Adrenal gland (tissue), 12 donors: ENCODE measurements around the gene RUVBL1. TPM values are rescaled to one million over a fixed set of nuclear protein-coding genes. Genes with fewer than 3 reads are reported as not detected.

ENCODE experiments used
- DNase-seq, 7 donors: peaks; one replicate each; pipeline ENCODE4 v3.0.0-alpha.2; 2019 to 2020
- H3K27ac ChIP-seq, 5 donors: fragments of 200-600 bp; sonication (generic) in 4 of 5; 1 replicate in 3 of 5; 2 replicates in 2 of 5; pipeline versions ENCODE4 v1.5.1 to v1.8.0; 2016 to 2020; ENCODE audit warnings: mild to moderate bottlenecking in 1 of 5
- H3K27me3 ChIP-seq: fragments of 200-600 bp; 2 replicates; pipeline ENCODE4 v1.8.0; 2021
- H3K36me3 ChIP-seq, 2 donors: fragments of 200-600 bp; replicated peaks in 1 of 2; 1 replicate in 1 of 2; 2 replicates in 1 of 2; pipeline versions ENCODE4 v1.5.1 to v1.8.0; 2018 to 2022
- H3K4me1 ChIP-seq, 2 donors: fragments of 200-600 bp; replicated peaks in 1 of 2; 1 replicate in 1 of 2; 2 replicates in 1 of 2; pipeline versions ENCODE4 v1.5.1 to v1.8.0; 2018 to 2021
- H3K4me3 ChIP-seq, 4 donors: fragments of 200-600 bp; sonication (generic) in 3 of 4; one replicate each; pipeline ENCODE4 v1.5.1; 2016 to 2018
- H3K9me3 ChIP-seq, 3 donors: fragments of 200-600 bp; sonication (generic) in 1 of 3; replicated peaks in 1 of 3; 1 replicate in 2 of 3; 2 replicates in 1 of 3; pipeline versions ENCODE4 v1.5.1 to v1.8.0; 2016 to 2021
- POLR2A ChIP-seq, 2 donors: fragments of 450-650 bp; IDR thresholded peaks; one replicate each; pipeline ENCODE4 v1.6.1; 2017; ENCODE audit warnings: antibody characterized with exemption in 2 of 2, mild to moderate bottlenecking in 2 of 2, moderate library complexity in 1 of 2
- WGBS, 4 donors: extraction: QIAGEN DNeasy Blood & Tissue Kit in 2 of 4; methylation state at CpG; one replicate each; pipeline versions ENCODE4 v1.1.5 to v1.1.7; 2013 to 2017; 5-methylcytosine and 5-hydroxymethylcytosine counted together
- intact Hi-C, 2 donors: fragments of 100-400 bp; cut with DNase I; formaldehyde crosslinking; loops; one replicate each; pipeline versions ENCODE4 v1.14.1 to v1.15.0; 2022 to 2023
- polyA plus RNA-seq, 3 donors: library from polyadenylated mRNA; stranded (reverse); fragments of 200-250 nt in 2 of 3; fragments of 350-450 nt in 1 of 3; fragmentation: Illumina TruSeq in 1 of 3; extraction: RNeasy Lipid Tissue Mini Kit (QIAGEN cat#74804) in 1 of 3; gene quantifications; one replicate each; pipeline ENCODE4 v1.2.3, GENCODE V29; 2013 to 2014
- total RNA-seq, 9 donors: library from RNA; depleted of rRNA in 4 of 9; stranded (reverse); fragments of >200 nt in 4 of 9; fragments of 120-200 nt in 1 of 9; fragmentation: NEBNext Ultra II Directional in 1 of 9; extraction: Animal tissue kit (Norgen Biotek cat#: 25700) in 1 of 9; gene quantifications; one replicate each; pipeline versions ENCODE4 v1.1.0 to v1.2.4, GENCODE V29; 2013 to 2023
- TF ChIP-seq, protein P1 (sequence below), 6 experiments: fragments of 450-650 bp in 4 of 6; fragments of 200-600 bp in 2 of 6; sonication (generic) in 1 of 6; IDR thresholded peaks; 1 replicate in 5 of 6; 2 replicates in 1 of 6; pipeline versions ENCODE4 v1.5.1 to v1.8.0; 2016 to 2021; ENCODE audit warnings: antibody characterized with exemption in 6 of 6, mild to moderate bottlenecking in 2 of 6, moderate library complexity in 1 of 6
- donor health status: healthy with polysubstance abuse.
- donor health status: Bipolar disorder and iron deficiency.
- donor health status: DM: yes; HTN: yes; CAD: no.
- donor health status: DM: no; HTN: no; CAD: no.
- donor health status: DM: no; HTN: no; CAD: no.
- donor health status: DM: yes; HTN: yes; CAD: no.

The RUVBL1 gene
- total and polyA plus RNA-seq, 12 donors, result 7.9 to 57.3 (median 25.4) TPM

DNA sequence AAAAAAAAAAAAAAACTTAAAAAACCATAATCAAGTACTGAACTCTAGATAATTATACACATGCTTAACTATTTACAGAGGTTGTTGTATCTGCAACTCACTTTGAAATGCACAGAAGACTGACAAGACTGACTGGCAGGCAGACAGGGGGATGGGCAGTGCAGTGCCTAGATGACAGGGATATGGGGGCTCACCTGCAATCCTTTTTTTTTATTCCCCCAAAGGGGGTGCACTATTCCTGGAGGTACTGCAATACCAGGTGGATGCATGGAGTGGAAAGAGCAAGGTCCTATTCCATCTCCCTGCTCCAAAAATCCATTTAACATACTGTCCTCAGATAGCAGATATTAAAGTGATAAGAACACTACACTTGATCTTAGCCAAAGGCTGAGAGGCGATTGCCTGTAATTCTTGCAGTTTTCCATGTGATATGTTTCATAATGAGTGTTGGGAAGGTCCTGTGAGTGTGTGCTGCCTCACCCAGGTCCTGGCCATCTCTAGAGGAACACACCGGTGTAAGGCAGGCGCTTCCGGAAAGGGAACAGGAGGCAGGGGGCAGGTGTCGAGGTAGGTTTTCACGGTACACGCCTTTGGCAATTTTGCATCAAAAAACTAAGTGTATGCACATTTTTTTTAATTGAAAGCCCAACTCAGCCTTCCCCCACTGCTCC is 48.6 kb downstream of the RUVBL1 start:
- no peak for TF ChIP-seq POLR2A (IDR thresholded peaks at IDR 0.05)
- TF ChIP-seq, protein P1, sequence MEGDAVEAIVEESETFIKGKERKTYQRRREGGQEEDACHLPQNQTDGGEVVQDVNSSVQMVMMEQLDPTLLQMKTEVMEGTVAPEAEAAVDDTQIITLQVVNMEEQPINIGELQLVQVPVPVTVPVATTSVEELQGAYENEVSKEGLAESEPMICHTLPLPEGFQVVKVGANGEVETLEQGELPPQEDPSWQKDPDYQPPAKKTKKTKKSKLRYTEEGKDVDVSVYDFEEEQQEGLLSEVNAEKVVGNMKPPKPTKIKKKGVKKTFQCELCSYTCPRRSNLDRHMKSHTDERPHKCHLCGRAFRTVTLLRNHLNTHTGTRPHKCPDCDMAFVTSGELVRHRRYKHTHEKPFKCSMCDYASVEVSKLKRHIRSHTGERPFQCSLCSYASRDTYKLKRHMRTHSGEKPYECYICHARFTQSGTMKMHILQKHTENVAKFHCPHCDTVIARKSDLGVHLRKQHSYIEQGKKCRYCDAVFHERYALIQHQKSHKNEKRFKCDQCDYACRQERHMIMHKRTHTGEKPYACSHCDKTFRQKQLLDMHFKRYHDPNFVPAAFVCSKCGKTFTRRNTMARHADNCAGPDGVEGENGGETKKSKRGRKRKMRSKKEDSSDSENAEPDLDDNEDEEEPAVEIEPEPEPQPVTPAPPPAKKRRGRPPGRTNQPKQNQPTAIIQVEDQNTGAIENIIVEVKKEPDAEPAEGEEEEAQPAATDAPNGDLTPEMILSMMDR (IDR thresholded peaks at IDR 0.05), result no peak
- Histone ChIP-seq H3K9me3 (no peaks in the 10 kb centered on the region), H3K36me3 (peaks cover 0 to 31% of the 10 kb centered on the region in 2 donors), H3K4me3 (peak overlapping the region in 2 of 4 donors; percentile 8 to 67), H3K27me3 (no peaks in the 10 kb centered on the region), H3K27ac (peak overlapping the region in 4 of 5 donors; percentile 20 to 76 (median 41)), H3K4me1 (peaks cover 4 to 14% of the 10 kb centered on the region in 2 donors)
- DNase-seq, result peak in 4 of 7 donors; percentile 47 to 63 (median 55)
- WGBS, 4 donors, result 4 to 21% (median 8%) methylated on average over 6 to 7 of the region's 7 CpGs
- intact Hi-C loops, result loop anchor here (10.0 kb wide), 2 partner anchors 60 to 1070 kb away; no protein-coding TSS in a partner anchor

DNA sequence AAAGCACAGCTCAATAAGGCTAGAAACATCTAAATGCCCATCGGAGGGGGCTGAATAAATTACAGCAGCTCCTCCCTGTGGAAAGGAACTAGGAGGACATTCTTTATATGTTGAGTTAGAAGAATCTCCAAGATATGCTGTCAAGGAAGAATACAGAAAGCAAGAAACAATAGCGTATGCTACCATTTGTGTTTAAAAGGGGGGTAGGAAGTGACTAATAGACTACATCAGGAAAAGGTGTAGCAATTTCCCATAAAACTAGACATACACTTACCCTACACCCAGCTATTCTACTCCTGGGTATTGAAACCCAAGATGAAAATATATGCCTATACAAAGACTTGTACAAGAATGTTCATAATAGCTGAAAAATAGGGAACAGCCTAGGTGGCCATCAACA is 49.8 kb downstream of the RUVBL1 start:
- DNase-seq, result no peak
- no peaks in the 10 kb centered on the region for H3K27me3 ChIP-seq
- 73 to 87% (median 79%) methylated on average over 2 of the region's 2 CpGs for WGBS, 4 donors
- H3K9me3 ChIP-seq, result no peaks in the 10 kb centered on the region
- TF ChIP-seq, protein P1 (IDR thresholded peaks at IDR 0.05), result no peak
- intact Hi-C loops, result loop anchor here (10.0 kb wide), 2 partner anchors 61 to 1071 kb away; no protein-coding TSS in a partner anchor
- peaks cover 4 to 14% of the 10 kb centered on the region in 2 donors for H3K4me1 ChIP-seq
- H3K4me3 ChIP-seq, result no peak overlapping the region
- H3K27ac ChIP-seq, result peak overlapping the region in 2 of 5 donors; percentile 10 to 33
- peaks cover 0 to 42% of the 10 kb centered on the region in 2 donors for H3K36me3 ChIP-seq

DNA sequence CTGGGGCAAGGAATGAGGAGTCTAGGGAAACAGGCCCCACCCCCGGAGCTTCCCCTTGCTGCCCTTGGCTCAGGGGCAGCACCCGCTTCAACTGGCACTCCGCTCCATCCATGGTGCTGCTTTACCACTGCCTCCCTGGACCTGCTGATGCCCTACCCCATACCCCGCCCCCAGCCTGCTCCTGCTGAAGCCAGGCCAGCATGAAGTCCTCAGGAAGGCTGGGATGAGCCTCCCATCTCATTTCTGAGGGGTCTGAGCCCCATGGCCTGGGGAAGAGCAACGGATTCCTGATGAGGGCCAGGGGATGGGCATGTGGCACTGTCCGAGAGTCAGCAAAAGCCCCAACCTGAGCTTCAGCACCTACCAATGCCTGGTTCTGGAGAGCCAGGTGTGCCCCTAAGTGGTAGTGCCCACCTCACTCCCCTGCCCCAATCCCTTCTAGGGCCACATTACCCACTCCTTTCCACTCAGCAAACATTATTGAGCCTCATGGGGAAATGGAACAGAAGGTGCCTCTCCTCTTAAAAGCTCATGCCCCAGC is 50.4 kb downstream of the RUVBL1 start:
- Histone ChIP-seq H3K27ac (peak overlapping the region in 2 of 5 donors; percentile 10 to 33), H3K27me3 (no peaks in the 10 kb centered on the region), H3K9me3 (no peaks in the 10 kb centered on the region), H3K4me3 (no peak overlapping the region), H3K36me3 (peaks cover 0 to 48% of the 10 kb centered on the region in 2 donors), H3K4me1 (peaks cover 4 to 14% of the 10 kb centered on the region in 2 donors)
- no peak for TF ChIP-seq POLR2A (IDR thresholded peaks at IDR 0.05)
- TF ChIP-seq, protein P1 (IDR thresholded peaks at IDR 0.05), result no peak
- intact Hi-C loops, result loop anchor here (10.0 kb wide), 2 partner anchors 62 to 1072 kb away; no protein-coding TSS in a partner anchor
- 76 to 100% (median 85%) methylated on average over 1 to 6 of the region's 6 CpGs for whole genome bisulfite sequencing, 4 donors
- DNase-seq, result peak in 1 of 7 donors; percentile 51

DNA sequence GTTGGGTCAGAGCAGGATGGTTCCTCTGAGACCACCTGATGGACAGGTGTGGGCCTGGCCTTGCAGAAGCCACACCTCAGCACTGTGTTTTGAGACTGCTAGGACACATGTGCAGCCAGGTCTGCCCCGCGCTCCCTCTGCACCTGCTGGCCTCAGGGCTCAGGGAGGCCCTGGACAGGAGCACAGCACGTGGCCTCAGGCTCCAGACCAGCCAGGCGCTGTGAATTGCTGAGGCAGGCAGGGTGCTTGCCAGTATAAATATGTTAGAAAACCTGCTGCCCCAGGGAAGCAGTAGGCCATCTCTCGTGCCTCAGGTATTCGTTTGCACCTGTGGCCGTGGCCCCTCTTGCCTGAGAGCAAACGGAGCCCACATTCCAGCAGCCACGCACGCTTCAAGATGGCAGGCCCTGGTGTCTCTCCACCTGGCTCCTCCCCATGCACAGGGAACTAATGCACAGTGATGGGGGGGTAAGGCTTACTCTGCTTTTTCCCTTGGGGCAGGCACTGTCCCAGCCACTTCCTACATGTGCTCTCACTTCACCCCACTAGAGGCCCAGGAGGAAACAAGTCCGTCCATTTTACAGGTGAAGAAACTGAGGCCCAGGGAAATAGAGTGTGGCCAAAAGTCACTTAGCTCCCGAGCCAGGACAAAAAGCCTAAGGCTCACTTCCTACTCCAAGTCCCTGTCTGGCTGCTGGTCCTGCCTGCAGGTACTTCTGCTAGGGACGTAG is 51.0 kb downstream of the RUVBL1 start:
- Histone ChIP-seq H3K27ac (peak overlapping the region in 1 of 5 donors; percentile 33), H3K27me3 (no peaks in the 10 kb centered on the region), H3K36me3 (peaks cover 0 to 54% of the 10 kb centered on the region in 2 donors), H3K4me1 (peaks cover 4 to 14% of the 10 kb centered on the region in 2 donors), H3K4me3 (no peak overlapping the region), H3K9me3 (no peaks in the 10 kb centered on the region)
- 75 to 90% (median 79%) methylated on average over 8 to 13 of the region's 13 CpGs for WGBS, 4 donors
- TF ChIP-seq, protein P1 (IDR thresholded peaks at IDR 0.05), result no peak
- no peak for TF ChIP-seq POLR2A (IDR thresholded peaks at IDR 0.05)
- intact Hi-C loops, result loop anchor here (10.0 kb wide), 2 partner anchors 62 to 1072 kb away; no protein-coding TSS in a partner anchor
- DNase-seq, result peak in 1 of 7 donors; percentile 17
